Body of pancreas (tissue), 4 donors: Measurements from ENCODE around the gene PERM1.

Source experiments
- CTCF ChIP-seq, 7 experiments: fragments of 450-650 bp in 4 of 7; fragments of 200-600 bp in 3 of 7; sonication (generic) in 3 of 7; IDR thresholded peaks; one replicate each; pipeline ENCODE4 v1.5.1; 2016 to 2019; ENCODE audit warnings: antibody characterized with exemption in 7 of 7
- POLR2A ChIP-seq, 3 donors: fragments of 450-650 bp; IDR thresholded peaks; one replicate each; pipeline ENCODE4 v1.6.1; 2016; ENCODE audit warnings: antibody characterized with exemption in 3 of 3, mild to moderate bottlenecking in 2 of 3

GRCh38 chr1:999725-1000356 is 17.9 kb upstream of the PERM1 start, which contains the start of gene HES4:
- TF ChIP-seq CTCF (IDR thresholded peaks at IDR 0.05) (no peak), POLR2A (IDR thresholded peaks at IDR 0.05) (peak; percentile 63 to 83 (median 65))
